NT2/D1 (cell line): ENCODE measurements around the gene BLID.

Experiments used
- YY1 ChIP-seq: IDR thresholded peaks from 2 replicates; pipeline ENCODE4 v1.6.1; 2011; ENCODE audit not compliant: insufficient read length, insufficient read depth
- ZNF274 ChIP-seq: IDR thresholded peaks from 2 replicates; pipeline ENCODE4 v1.6.1; 2011; ENCODE audit warnings: mild to moderate bottlenecking, low read depth, low read length

DNA sequence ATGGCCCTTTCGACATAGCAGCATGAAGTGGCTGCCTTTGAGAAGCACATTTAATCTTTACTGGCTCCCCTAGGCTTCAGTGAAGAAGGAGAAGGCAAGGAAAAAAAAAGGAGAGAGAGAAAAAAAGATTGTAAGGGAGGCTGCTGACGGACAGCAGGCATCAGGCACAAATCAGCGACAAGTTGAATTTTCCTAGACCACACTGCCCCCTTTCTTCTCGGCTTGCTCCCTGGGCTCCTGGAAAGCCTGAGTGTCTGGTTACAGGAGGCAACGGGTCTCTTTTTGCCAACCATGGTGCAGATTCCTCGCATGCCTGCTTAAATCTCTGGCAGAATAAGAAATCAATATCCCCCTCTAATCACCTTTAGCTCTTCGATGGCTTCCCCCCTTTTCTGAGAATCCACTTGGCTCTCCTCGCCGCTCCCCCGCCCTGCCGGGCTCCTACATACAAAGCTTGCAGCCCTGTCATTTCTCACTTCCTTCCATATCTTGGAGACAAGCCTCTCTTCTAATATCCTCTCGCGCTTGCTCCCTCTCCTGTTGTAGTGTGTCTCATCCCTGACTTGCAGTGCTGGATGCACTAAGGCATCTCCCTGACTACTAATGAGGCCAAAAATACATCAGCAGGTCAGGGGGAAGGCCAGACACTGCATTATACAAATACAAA lies 14.3 kb downstream of the BLID start:
- TF ChIP-seq YY1 (no peak), ZNF274 (no peak)
